HL-60/S4 treated with retinoic acid at 250 ng/mL for 4 days and 3 days (cell line): ENCODE results near the gene RTL10.
"Not testable (repeated sequence)": the region's sequence is repeated elsewhere in the genome, so short reads cannot be mapped to it uniquely, and the experiment has no call there.

Source experiments
- in situ Hi-C: fragments of 300-500 bp; cut with MboI; formaldehyde crosslinking; loops from 2 replicates; pipeline ENCODE4 v1.7.0; 2022; ENCODE audit warnings: low sequenced_read_pairs

Gene RTL10

DNA sequence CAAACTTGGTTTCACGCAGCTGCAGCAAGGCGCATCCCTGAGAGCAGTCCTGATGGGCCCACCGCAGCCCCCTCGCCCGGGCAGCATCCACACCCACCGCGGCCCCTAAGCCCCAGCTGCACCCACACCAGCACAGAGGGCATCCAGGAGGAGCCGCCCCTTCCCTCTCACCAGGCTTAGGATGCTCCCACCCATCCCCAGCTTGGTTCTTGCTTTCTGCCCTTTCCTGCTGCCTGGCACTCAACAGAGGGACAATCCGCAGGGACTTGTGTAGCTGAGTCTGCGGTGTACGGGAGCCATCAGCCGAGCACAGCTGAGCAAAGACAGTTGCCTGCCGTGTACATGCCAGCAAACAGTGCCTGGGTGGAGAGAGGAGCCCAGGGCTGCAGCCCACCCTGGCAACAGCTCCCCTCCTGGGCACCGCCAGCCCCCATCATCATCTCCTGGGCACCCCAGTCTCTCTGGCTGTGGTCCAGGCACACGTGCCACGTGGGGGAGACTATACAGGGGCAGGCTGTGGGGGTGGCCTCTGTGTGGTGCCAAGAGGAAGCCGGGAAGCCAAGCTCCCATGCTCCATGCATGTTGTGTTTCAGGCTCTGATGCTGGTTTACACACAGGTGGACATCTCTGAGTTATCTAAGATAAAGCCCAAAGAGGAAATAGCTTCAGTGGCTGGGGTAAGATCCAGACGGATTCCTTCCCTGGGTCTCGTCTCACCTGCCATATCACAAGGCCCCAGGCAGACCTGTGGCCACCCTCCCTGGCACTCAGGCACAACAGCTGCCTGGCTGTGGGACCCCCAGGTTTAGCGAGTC is 36.0 kb upstream of the RTL10 start:
- in situ Hi-C loops, result no loop called here

DNA sequence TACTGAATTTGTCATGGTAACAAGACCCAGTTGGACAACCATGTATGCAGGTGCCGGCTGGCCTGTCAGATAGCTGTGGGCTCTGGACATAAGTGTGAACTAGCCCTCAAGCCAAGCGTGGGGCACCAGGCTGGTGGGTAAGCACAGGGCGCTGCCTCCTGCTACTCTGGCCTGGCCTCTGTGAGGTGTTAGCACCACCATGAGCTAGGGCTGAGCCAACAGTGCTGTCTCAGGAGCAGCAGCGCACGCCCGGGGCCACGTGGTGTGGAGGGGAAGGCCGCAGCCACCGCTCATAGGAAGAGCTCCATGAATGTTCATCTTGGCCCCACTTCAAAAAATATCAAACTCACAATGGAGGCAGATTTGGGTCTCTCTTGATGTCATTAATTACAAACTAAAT is 35.3 kb upstream of the RTL10 start:
- in situ Hi-C loops, result no loop called here

DNA sequence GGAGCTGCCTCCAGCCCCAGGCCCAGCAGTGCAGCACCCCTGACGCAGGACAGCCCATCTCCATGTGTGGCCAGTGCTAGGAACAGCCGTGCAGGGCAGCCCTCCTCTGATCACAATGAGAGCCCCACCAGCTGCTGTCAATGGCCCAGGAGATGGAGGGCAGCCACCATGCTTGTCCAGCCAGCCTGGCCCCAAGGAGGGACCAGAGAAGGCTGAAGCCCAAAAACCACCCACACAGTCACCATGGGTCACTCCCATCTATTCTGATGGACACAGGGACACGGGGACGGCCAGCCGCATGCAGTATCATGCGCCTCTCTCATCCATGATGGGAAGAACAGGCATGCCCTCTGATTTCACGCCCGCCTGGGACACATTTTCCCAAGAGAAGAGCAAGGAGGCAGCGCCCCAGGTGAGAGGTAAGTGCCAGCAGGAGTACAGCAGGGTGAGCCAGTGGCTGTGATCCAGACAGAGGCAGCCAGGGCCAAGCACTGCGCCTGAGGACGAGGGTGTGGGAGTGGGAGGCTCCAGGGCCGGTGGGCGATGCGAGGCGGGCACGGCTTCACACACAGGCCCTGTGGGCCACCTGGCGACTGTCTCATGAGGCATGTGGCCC is 33.6 kb upstream of the RTL10 start:
- in situ Hi-C loops, result no loop called here

DNA sequence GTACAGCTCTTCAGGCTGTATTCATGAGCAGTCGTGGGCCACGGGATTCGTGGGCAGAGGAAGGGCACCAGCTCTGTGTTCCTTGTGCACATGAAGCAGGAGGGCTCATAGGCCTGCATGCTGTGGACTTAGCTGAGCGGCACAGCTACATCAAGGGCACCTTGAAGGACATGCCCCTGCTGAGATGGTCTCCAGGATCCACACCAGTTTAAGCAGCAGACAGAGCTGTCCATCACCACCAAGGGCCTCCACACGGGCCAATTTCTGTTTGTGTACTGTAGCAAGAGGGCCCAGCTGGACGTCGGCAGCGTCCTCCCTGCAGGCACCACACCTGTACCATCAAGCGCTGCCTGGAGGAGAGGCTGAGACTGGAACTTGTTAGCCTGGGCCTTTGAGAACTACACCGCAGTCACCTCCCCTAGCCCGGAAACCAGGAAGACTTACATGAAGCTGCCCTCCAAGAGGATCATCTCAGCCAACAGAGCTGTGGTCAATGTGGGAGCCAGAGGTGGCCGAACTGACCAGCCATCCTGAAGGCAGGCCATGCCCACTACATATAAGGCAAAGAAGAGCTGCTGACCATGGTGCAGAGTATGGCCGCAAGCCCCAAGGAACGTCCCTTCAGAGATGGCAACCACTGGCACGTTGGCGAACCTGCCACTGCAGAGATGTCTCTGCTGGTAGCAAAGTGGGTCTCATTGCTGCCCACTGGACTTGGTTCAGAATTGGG is 32.7 kb upstream of the RTL10 start:
- in situ Hi-C loops, result no loop called here

DNA sequence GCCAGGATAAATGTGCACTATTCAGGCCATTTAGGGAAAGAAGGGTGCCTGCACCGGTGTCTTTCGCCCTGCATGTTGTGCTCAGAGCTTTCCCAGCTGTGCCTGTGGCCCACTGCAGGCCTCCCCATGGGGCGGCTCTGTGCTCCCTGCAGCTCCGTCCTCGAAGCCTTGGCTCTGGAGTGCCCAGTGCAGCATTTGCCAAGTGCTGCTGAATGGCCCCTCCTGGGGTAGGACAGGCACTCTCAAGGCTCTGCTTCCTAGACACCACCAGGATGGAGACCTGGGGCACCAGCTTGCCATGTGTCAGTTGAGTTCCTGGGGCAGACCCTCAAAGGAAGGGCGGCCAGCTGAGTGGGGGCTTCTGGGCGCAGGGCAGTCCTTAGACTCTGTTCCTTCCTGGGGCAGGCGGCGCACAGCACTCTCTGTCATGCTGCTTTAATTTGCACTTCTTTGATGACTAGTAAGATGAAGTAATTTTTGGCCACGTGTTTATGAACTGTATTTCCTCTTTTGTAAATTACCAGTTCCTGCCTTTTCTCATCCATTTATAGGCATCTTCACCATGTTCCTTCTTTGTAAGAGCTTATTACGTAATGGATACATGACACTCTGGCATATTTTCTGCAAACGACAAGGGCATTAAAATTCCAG is 32.1 kb upstream of the RTL10 start:
- in situ Hi-C loops, result no loop called here

DNA sequence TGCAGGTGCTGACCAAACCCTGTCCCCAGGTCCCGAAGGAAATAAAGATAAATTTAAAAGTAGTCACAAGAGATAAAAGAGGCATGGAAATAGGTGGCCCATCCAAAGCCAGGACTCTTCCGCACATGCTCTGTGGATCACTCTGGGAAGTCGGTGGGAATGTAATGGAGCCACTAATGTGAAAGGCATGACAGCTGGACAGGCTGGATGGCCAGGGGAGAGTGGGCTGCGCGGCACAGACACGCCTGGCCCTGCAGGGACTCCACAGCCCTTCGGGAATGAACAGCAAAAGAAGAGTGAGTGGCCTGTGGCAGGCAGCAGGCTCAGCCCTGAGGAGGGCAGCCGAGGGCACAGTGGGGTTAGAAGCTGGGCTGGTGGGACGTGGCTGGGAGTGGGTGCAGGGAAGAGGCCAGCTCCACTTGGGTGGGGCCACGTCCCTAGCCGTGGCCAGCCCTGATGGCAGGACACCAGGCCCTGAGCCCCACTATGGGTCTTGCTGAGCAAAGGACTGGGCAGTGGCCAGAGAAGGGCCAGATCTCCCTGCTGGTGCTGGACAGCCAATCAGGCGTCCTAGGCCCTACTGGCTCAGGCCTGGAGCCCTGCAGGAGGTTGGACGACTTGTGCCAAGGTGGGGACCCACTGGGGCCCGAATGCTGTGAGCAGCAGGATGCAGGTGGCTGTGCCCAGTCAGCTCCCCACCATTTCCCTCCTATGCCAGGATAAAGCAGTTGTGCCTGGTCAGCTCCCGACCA is 31.3 kb upstream of the RTL10 start:
- in situ Hi-C loops, result no loop called here

DNA sequence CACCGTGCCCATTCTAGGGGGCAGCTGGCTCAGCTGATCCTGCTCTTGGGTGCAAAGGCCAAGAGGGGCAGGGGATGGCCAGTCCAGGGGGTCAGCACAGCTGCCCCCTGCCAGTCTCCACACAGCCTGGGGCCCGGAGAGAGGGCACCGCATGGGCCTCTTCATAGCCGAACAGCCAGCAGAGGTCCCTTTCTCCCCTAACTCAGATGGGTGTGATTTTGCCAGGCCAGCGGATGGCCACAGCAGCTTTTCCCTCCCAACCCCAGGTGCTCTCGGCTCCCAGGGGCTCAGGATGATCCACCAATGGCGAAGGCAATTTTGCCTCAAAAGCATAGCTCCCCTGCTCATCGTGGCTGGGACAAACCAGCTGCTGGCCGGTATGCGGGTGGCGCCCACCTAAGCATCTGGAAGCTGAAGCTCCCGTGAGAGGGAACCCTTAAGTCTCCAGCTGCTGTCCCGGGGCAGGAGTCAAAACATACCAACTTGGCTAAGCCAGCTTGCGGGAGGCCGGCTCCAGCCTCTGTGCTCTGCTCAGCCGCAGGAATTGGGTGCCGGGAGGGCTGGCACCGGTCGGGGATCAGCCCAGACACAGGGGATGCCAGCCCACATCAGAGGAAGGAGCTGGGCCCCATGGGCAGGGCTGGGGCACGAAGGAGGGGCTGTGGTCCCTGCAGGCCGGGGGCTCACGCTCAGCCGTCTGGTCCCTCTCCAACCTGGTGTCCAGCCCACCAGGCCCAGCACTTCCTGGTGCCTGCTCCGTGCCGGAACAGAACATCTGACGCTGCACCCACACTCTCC is 30.5 kb upstream of the RTL10 start:
- in situ Hi-C loops, result no loop called here

DNA sequence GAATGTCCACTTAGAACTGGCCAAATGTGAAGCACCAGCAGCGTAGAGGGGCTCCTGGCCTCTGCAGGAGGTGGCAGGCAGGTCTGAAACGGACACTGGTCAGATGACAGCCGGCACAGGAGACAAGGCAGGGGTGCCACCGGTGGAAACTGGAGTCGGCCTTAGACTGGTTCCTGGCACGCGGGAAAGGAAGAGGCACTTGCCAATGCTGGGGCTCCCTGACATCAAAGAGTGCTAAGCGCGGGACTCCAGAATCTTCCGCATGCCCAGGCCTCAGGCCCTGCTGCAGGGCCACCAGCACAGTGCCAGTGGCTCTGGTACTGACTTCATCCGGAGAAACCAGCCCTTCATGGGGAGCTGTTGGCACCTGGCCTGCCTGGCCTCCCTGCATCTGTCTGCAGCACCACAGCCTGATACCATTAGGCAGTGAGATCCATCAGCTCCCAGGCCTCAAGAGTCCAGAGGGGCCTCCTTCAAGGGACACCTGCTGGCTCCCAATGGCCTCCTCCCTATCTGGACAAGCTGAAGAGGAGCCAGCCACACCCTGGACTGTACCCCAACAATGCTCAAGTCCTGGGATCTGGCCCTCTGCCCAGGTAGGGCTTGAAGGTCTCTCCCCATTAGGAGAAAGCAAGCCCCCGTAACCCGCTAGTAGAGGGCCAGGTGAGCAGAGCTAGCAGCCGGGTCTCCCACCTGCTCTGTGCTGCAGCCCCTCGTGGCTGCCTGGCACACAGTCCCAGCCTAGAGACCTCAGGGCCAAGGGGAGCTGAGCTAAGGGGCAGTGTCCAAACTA is 29.7 kb upstream of the RTL10 start:
- in situ Hi-C loops, result no loop called here

DNA sequence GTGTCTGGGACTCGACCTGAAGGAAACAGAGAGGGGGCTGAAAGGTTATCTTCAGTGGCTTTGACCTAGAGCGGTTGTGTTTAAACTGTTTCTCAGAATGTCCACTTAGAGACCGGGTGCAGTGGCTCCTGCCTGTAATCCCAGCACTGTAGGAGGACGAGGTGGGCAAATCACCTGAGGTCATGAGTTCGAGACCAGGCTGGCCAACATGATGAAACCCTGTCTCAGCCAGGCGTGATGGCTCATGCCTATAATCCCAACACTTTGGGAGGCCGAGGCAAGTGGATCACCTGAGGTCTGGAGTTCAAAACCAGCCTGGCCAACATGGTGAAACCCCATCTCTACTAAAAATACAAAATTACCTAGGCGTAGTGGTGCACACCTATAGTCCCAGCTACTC is 28.8 kb upstream of the RTL10 start:
- in situ Hi-C loops, result not testable (repeated sequence)

DNA sequence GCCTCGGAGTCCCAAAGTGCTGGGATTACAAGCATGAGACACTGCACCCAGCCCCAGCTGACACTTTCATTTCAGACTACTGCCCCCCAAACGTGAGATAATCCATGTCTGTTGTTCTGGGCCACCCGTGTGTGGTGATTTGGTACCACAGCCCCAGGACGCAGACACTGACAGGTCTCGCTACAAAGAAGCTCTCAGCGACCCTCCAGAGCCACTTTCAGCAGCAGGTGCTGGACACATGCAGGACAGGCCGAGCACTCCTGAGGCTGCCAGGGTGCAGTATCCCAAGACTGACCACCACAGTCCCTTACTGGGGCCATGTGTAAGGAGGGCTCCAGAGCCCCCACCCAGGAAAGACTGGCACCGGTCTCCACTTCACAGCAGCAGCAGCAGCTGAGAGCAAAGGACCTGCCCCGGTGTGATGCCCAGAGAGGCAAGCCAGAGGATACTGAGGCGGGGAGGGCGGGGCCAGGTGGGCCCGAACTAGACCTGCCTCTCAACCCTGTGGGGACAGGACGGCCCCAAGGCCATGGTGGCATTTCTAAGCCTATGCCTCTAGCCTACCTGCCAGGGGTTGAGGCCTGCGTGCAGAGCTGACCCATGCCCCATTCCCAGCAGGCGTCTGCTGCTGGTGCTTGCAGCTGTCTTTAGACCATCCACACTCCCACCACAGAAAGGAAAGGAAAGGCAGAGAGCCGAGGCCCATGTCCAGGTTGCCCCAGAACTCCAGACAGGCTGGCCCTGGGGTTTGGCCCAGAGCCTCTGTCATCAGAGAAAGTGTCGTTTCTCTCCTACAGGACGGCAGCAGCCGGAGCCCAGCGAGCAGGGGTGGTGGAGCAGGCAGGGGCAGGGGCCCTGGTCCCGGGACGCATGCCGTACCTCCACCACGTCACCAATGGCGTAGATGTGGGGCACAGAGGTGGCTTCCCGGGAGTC is 28.0 kb upstream of the RTL10 start:
- in situ Hi-C loops, result no loop called here

DNA sequence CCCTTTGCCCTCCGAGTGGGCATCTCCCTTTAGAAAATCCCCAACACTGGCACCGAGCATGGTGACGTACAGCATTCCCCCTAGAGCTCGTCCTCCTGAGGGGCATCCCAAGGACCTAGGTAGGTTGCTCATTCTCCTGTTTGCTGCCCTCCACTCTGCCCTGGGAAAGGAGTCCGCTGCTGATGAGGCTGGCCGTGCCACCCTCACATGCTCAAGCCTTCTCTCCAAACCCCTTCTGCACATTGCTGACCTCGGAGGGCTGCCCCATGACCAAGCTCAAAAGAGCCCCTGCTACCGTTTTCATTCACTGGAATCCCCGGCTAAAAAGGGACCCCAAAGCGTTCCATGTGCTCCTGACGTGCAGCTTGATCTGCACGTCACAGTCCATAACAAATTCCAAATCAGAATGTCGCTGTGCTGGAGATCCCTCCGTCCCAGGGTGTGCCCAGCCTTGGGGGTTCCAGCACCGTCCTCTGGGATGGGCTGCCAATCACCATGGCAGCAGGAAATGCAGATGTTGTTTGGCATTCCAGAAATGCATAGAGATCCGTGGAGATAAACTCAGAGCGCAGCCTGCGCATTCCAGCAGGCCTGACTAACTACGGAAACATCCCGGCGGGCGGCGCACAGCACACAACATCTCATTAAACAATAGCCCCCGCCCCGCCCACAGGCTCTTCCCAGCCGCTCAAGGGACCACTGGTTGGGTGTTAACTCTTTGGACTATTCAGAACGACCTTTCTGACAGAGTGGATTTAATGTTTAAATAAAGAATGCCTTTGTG is 26.3 kb upstream of the RTL10 start:
- in situ Hi-C loops, result no loop called here

DNA sequence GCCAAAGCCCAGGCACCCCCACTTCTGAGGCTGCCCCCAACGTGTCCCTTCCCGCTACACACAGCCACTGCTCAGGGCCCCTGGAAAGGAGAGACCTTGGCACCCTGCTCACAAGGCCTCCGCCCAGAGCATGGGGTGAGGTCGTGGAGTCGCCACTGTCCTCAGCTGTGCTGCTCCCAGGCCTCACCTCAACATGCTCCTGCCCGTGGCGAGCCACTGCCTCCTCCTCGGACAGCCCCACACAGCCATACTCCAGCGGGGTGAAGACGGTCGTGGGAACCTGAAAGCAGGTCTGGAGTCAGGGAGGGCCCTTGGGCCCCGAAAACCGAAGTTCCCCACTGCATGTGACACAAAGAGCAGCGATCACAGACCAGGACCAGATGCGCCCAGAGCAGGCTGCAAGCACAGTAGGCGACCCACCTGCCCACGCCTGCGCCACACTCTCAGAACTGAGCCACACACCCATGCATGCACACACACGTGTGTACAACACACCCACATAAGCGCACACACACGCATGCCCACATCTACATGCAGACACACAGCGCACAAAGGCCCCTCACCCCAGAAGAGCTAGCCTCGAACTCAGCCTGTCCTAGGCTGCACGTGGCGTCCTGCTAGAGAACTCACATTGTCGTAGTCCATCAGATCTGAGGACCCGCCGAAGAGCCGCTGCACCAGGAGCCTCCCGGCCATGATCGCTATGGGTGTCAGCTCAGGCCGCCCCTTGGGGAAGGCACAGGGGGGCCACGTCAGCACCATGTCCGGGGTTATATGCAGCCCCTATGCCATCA is 25.5 kb upstream of the RTL10 start:
- in situ Hi-C loops, result no loop called here

DNA sequence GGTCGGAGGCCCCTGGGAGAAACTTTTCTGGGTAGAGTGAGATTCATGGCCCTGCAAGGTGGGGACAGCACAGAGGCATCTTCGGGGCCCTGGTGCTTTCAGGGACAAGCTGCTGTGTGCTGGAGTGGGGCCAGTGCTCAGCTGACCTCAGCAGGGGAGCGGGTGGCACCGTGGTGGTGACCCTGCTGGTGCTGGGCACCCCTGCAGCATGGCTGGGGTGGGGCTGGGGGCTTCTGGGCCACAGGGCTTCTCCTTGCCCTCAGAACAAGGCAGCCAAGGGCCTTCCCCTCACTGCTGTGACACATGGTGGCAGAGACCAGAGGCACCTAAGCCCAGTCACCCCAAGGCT is 24.9 kb upstream of the RTL10 start:
- in situ Hi-C loops, result no loop called here

DNA sequence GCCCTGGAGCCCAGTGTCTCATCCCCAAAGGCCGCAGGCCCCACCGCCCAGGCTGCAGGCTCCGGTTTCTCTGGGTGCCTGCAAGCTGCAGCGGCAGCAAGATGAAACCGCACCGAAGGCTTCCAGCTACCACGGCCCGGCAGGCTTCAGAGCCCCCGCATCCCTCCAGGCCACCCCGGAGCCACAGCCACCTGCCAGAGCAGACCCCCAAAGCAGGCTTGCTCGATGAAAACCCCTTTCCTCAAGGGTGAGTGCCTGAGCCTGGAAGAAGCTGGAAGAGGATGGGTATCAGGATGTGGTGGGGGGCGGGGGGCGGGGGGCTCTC is 24.5 kb upstream of the RTL10 start:
- in situ Hi-C loops, result no loop called here

DNA sequence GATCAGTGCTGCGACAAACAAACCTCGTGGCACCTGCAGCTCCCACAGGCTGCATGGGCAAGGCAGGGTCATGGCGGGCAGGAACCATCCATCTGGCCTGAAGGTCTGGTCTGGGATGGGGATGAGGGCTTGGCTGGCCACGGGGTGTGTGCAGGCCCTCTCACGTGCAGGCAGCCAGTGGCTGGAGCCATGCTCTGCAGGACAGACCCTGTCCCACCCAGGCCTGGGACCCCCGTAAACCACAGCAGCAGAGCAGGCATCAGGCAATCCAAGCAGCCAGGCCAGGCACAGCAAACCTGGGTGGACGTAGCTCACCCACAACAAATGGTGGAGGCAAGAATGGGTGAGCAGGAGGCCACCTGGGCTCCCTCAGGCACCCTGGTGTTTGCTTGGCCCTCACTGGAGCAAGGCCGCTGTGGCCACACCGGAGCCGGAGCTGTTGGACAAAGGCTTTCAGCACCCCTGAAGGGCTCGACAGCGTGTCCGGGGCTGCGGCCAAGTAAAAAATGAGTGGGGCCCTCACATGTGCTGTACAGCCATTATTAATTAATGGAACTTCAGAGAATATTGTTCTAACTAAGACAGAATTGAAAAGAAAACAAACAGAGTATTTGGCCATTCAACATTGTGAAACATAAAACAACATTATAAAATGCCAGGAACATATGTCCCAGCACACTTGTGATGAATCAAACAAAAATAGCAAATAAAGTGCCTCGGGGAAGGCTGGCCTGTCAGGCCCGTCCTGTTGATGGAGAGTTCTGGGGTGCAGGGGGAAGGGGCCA is 24.0 kb upstream of the RTL10 start:
- in situ Hi-C loops, result no loop called here
